GM19099 (cell line): Measurements from ENCODE around the gene DISP2.

Source experiments
- POLR2A ChIP-seq: IDR thresholded peaks from 3 replicates; pipeline ENCODE4 v1.6.1; 2011; ENCODE audit warnings: low read depth; ENCODE audit not compliant: insufficient read length; ENCODE audit errors: extremely low read depth

DISP2 gene

GRCh38 chr15:40345225-40345866 is 12.7 kb upstream of the DISP2 start:
- no peak for TF ChIP-seq POLR2A

GRCh38 chr15:40345867-40346578 is 12.0 kb upstream of the DISP2 start:
- no peak for TF ChIP-seq POLR2A

- no peak for TF ChIP-seq POLR2A
Observed at GRCh38 chr15:40346579-40347558, 11.2 kb upstream of the DISP2 start.

GRCh38 chr15:40347559-40348473 is 10.2 kb upstream of the DISP2 start:
- no peak for TF ChIP-seq POLR2A

- no peak for TF ChIP-seq POLR2A
Observed at GRCh38 chr15:40348474-40348870, 9.5 kb upstream of the DISP2 start.

- no peak for TF ChIP-seq POLR2A
Observed at GRCh38 chr15:40349163-40349562, 8.9 kb upstream of the DISP2 start.

- no peak for TF ChIP-seq POLR2A
Observed at GRCh38 chr15:40352281-40352901, 5.6 kb upstream of the DISP2 start.

GRCh38 chr15:40353697-40354096 is 4.3 kb upstream of the DISP2 start:
- TF ChIP-seq POLR2A = no peak

GRCh38 chr15:40354408-40355171 is 3.4 kb upstream of the DISP2 start:
- TF ChIP-seq POLR2A = no peak

GRCh38 chr15:40355976-40356585 is 1.9 kb upstream of the DISP2 start:
- no peak for TF ChIP-seq POLR2A

GRCh38 chr15:40357246-40357645 is 773 bp upstream of the DISP2 start:
- no peak for TF ChIP-seq POLR2A

GRCh38 chr15:40358471-40359353 is 693 bp downstream of the DISP2 start:
- no peak for TF ChIP-seq POLR2A

GRCh38 chr15:40360015-40360414 is 2.0 kb downstream of the DISP2 start:
- TF ChIP-seq POLR2A = no peak
